GM18505 (cell line): Measurements from ENCODE around the gene TMEM178A.

Source experiments
- ATAC-seq: cut with Tn5 transposase; IDR thresholded peaks from one replicate; pipeline ENCODE4 v1.9.1; 2021; ENCODE audit not compliant: unreplicated experiment
- POLR2A ChIP-seq: IDR thresholded peaks from 4 replicates; pipeline ENCODE4 v1.6.1; 2011; ENCODE audit warnings: borderline replicate concordance; ENCODE audit not compliant: insufficient read depth, insufficient read length; ENCODE audit errors: extremely low read depth

Gene TMEM178A

DNA sequence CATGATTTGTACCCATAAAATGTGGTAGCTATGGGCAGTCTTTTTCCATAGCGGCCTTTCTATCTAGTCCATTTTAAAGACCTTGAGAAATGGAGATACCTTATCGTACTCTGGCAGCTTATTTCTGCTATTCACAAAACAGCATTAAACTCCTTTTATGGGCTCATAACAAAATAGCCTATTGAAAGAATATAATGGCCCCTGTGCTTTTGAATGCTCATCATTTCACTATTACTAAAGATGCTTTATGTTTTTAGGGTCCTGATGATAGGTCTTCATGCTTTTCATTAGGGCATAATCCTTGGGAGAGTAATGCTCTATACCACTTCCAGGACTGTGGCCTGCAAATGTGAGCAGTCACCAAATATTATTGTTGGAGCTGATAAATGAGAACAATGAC is 7.3 kb upstream of the TMEM178A start:
- no peak for ATAC-seq
- TF ChIP-seq POLR2A: no peak

DNA sequence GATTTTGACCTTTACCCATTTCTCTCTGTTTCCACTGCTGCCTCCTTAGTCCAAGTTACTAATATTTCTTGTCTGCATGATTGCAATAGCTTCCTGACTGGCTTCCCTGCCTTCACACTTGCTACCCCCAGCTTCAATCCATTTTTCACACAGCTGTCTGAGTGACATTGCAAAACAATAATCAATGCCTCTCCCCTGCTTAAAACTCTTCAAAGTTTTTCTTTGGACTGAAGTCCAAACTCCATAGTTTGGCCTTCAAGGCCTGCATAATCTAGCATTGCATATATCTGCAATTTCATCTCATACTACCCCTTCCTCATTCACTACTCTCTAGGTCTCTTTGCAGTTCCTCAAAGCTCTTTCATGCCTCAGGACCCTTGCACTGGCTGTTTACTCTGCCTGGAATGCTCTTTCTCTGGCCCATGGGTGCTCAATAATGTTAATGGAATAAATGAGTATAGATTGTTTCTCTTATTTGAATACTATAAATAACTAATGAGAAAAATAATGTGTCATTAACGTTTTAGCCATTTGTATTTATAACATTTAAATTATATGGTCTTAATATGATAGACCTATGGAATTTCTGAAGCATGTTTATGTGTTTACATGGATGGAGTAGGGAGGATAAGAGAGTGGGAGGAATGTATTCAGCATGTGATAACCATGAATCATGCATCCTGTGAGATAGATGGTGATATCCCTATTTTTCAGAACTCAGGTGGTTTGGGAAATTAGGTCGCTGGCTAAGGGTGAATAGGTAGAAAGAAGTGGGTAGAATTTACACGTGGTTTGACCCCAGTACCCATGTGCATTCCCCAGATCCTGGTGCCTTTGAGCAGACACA is 5.7 kb upstream of the TMEM178A start:
- ATAC-seq: no peak

DNA sequence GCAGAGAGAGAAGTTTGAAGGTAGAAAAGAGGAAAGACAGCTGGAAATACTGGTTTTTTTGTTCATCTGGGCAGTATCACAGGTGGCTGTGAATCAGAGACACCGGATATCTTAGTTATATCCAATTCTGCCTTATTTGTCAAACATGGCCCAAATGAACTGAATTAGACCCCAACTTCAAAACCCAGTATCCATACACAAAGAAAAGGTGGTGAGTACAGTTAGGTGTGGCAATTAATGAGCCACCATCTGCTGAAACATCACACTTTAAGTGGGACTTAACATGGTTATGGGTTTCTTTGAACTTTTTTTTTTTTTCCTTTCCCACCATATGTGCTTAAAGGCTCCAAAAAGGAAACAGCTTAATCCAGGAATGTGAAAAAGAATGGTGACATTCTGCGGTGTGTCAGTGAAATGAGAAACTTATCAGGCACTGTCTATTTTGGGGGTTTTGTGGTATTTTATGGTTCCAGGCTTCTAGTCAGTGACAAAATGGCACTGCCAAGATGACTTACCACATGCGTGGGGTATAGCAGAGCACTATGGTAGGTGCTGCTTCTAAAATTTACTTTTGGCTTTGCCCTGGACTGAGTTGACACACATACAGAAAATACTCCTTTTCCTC is 5.0 kb upstream of the TMEM178A start:
- ATAC-seq: no peak
- no peak for TF ChIP-seq POLR2A

More for the DNA sequence above, 5.7 kb upstream of the TMEM178A start:
- TF ChIP-seq POLR2A: no peak

DNA sequence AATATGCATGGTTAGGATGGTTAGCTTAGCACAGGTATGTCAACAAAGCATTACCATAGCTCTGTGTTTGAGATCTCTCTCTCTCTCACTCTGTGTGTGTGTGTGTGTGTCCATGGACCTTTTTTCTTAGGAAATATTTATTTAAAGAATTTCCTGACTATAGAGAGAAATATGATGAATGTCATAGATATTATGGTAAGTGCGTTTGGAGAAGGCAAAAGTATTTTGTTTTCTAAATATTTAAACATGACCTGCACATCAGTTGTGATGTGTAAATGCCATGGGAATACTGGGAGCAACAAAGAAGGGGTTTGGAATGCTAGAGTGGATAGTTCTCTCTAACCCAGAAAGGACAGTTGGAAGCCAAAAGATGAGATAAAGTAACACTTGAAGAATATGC is 3.9 kb upstream of the TMEM178A start:
- TF ChIP-seq POLR2A: no peak
- ATAC-seq: no peak

DNA sequence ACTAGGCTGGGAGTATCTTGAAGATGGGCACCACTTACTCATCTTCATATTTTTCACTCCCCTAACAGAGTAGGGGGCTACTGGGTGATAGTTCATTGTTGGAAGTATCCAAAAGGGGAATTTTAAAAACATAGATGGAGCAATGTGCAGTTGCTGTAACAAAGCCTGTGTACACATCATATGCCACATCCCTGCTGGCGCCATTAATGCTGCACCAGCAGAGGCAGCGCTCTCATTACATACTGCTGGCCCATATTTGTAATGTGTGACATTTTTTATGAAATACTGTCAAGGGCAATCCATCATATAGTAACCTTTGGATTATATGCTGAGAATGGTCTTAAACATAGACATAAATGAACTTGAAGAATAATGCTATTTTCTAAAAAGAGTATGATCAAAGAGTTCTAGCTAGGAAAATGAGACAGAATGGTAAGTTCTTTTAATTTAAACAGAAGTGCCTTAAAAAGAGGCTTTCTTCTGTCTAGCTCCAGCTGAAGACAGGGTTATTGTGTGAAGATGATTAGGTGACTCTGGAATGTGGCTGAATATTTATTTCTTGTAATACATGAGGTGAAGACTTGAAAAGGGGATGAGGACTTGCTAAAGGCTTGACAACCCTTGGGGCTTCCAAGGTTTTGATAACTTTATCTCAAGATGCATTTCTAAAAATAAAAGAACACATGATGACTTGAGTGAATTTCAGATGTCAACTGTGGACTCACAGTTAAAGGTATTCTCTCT is 2.4 kb upstream of the TMEM178A start:
- no peak for TF ChIP-seq POLR2A
- ATAC-seq: no peak

DNA sequence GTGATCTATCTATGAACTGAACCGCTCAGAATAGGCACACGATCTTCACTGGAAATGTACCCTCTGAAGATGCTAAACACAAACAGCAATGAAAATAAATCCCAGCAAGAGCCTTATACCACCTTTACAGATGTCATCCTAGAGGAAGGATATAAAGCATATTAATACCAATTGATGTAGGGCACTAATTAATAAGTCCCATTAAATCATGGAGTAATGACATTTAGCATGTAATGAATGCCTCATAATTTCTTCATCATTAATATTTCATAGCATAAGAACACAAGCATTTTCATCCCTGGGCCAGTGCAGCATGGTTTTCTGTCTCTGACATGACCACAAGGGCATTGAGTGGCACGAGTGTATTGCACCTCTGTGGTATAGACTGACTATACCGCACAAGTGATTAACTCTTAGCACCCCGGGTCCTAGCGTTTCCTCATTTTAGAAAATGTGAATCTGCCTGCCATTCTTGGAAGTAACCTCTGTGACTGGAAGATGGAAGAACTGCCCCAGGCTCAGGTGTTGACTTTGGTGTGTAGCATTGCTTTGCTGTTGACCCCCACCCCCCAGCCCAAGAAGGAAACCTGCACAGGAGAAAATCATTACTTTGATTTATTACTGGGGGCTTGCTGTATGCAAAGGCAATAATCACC is 1.4 kb upstream of the TMEM178A start:
- no peak for ATAC-seq
- TF ChIP-seq POLR2A: no peak

DNA sequence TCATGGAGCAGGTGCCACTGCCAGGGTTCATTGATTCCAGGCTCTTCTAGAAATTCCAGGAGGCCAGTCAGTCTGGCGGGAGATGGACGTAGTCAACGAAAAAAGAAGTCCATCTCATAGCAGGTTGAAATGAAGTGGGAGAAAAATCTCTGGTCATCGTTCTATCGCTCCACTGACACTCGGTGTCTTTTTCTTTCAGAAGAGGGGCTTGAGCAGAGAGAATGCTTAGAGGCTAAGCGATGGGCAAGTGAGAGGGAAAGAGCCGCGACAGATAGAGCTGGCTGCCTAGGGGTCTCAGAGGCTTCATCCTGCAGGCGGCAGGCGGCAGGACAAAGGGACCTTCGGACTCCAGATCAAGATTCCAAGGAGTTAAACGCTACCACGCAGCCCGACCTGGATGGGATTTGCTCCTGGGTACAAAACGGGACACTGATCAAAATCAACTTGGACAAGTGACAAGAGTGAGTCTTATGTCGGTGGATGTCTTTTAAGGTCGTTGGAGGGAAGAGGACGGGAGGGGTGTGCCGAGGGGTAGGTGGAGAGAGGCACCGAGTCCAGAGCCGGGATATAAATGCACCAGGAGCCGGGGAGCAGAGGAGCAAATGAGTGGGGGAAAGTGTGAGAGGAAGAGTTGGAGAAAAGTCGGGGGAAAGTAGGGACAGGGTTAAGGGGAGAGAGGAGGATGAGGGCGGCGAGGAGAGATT is 677 bp upstream of the TMEM178A start:
- TF ChIP-seq POLR2A: no peak
- ATAC-seq: no peak

DNA sequence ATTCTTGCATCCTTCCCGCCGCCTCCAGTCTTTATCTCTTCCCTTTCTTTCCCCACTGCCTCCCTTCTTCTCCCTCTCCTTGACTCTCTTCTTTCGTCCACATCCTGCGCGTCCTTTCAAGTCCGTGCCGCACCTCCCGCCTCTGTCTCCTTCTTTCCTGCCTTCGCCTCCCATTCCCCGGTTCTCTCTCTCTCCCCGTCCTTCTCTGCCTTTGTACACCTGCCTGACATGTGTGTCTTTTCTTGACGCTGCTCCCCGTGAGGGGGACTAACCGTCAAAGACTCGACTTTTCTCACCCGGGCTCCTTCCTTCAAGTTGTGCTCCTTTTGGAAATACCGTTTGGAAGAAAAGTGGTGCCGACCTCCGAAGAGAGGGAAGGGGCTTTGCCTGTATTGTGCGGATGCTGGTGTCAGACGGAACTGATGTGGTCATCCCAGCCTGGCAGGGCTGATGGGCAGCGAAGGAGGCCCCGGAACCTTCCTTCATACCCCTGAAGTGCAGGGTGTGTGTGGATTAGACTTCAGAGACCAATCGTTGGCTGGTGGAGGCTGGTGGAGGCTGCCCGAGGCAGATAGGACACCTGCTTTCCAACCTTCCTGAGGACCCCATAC is 879 bp downstream of the TMEM178A start:
- ATAC-seq: no peak

DNA sequence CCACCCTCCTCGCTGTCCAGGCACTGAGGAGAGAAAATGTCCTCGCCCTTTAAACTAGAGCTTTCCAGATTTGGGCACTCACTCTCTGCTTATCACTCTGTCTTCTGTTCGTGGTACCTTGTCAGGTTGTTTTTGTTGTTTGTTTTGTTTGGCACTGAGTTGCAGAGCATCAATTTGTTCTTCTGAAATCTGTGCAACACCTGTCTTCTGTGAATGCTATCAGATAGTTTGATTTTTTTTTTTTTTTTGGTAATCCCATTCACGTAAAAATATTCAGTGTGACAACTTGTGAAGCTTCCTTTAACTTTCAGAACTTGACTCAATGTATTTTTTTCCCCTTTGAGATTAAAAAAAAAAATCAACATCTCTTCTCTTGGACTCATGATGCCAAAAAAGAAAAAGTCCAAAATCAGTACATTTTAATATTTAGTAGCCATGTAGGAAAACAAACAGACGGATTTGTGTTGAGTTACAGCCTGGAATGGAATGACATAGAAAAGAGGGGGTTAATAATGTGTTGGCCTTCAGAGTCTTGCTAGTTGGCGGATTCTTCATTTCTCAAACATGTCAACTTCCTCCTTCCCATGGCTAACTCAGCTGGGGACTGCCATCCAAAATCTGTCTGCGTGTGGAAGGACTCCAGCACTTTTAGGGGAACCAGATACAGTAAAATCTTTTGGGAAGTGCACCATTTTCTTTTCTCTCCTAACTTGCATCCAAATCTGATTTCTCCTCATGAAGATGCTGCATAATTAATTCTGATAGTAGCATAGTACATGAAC is 1.6 kb downstream of the TMEM178A start:
- no peak for TF ChIP-seq POLR2A
- no peak for ATAC-seq

More for the DNA sequence above, 879 bp downstream of the TMEM178A start:
- no peak for TF ChIP-seq POLR2A

DNA sequence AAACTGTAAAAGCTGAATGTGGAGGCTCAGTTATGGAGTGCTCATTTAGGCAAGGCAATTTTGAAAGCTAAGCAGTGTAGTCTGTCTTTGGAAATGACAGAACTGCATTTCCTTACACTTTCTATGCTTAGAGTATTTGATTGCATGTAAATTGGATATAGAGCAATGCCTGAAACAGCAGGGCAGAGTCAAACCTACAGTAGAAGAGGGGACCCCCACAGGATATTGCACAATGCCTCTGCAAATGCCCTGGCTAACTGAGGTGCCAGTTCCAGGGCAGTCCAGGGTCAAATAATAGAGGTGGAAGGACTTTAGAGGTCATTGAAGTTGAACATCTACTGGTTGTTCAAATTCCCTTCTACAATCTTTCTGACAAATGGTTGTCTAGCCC is 2.2 kb downstream of the TMEM178A start:
- no peak for ATAC-seq
- no peak for TF ChIP-seq POLR2A

DNA sequence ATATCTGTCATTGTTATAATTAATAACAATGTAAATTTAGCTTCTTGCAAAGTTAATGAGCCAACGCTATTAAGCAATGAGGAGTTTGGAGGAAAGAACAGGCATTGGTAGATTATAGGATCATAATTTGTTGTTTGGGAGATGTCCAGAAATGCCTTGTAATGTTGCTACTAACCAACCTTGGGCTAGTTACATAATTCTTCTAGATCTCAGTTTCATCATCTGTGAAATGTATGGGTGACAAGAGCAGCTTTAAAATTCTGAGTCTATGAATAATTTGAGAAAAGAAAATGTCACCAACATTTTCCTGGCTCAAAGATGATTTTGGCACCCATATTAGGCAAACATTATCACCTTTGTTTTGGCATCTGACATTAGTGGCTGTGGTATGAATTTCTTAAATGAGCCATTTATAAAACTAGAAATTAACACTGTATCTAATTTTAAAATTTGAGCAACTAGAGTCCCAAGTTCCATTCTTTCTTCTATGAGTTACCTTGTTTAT is 2.9 kb downstream of the TMEM178A start:
- ATAC-seq: no peak
- TF ChIP-seq POLR2A: no peak
